ENCODE data around the gene ERBIN.

GRCh38 chr5:65951330-65951729, 25.0 kb downstream of the ERBIN start:
- no peak for TF ChIP-seq POLR2AphosphoS5 (IDR thresholded peaks at IDR 0.05; ENCODE audit: low read depth, low read length)
- no peak for TF ChIP-seq POLR2A (IDR thresholded peaks at IDR 0.05; ENCODE audit: low read depth, low read length)
